Stimulated activated CD4-positive, alpha-beta T cell treated with anti-CD3 and anti-CD28 coated beads, Interleukin-12 subunit alpha, Interleukin-12 subunit beta, amount 100 ng/mL, for 4 hours (primary cell): ENCODE data around the gene CGNL1.

Experiments
- DNase-seq: peaks from one replicate; pipeline ENCODE4 v3.0.0-alpha.2; 2020

CGNL1 gene

DNA sequence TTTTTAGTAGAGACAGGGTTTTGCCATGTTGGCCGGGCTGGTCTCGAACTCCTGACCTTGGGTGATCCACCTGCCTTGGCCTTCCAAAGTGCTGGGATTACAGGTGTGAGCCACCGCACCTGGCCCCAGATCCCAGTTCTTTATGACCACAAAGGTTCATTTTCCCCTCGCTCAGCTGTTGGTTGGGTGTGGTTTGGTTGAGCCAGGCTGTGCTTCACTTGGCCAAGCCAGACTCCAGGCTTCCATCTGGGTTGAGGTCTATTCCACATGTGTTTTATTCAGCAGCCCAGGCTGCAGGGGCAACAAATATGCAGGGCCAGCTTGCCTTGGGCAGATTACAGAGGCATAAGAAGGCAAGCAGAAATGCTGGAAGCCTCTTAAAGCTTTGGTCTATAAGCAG lies 13.7 kb downstream of the CGNL1 start:
- DNase-seq: no peak

DNA sequence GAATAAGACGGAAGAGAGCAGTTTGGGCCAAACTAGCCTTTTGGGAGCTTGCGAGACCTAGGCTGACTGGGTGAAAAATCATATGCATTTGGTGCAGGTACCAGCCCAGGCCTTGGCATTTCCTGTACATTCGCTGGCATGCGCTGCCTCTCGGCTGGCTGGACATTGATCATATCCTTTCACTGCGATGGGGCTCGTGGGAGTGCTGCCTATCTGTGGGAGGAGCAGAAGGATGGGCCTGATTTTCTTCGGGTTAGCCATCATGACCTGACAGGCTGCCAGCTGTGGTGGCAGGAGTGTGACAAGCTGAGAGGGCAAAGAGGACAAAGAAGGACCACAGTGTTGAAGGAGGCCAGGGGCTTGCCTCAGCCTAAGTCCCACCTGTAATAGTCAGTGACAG lies 14.3 kb downstream of the CGNL1 start:
- no peak for DNase-seq

DNA sequence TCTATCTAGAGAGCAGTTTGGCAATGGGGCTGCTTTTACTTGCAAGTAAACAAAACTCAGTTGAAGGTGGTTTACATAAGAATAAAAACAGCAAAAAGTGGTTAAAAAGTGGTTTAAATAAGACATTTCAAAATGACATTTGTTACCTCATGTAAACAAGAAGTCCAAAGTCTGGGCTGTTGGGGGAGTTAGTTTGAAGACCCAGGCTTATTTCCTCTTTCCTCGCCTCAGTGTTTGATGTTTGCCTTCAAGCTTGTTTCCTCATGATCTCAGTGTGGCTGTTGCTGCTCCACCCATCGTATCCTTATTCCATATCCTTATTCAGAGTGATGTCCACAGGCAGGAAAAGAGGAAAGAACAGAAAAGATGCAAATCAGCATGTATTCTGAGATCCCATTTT lies 15.2 kb downstream of the CGNL1 start:
- no peak for DNase-seq

DNA sequence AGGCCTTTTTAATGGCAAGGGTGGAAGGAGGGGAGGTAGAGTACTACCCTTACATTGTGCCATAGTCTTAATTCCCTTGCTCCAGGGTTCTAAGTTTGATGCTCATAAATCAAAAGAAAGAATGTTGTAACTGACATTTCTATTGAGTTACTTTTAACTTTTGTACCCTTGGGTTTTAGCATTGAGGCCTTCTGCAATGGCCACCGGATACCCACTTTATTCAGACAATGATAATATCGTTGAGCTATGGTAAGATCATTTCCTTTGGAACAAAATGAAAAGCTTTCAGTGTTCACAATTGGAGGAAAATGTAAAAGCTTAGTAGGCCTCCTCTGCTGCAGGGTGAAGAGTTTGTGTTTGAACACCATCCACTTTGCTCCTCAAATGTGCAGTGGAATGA lies 16.8 kb downstream of the CGNL1 start:
- no peak for DNase-seq

DNA sequence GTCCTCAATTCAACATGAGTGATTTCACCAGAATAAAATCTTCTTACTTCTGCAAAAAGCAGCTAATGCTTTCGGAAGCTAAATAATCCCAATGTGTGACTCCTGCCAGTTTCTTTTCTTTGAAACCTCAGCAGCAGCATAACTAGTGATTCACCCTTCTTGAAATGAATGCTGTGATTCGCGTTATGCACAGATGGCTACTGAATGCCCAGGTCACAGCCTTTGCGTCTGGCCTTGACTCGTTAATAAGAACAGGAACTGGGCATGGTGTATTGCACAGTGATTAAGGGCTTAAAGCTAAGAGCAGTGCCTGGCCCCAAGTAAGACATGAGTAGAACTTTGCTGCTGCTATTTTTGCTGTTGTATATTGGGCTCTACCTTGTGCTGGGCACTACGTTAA lies 19.0 kb downstream of the CGNL1 start:
- DNase-seq: no peak

DNA sequence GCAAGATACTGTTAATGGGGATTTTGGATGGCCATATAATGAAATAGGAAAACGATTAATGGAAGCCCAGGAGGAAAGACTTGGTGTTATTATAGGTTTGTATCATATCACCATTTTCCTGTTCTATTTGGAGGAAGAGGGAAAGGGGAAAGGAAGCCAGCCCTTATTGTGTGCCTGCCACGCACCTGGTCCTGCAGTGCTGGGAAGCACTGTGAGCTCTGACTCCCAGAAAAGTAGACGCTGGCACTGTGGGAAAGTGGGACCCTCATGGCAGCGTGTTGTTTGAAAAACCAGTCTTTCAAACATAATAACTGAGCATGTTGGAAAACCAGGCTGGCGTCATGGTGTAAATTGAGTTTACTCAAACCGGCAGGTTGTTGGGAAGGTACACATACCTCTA lies 22.0 kb downstream of the CGNL1 start:
- DNase-seq: no peak

DNA sequence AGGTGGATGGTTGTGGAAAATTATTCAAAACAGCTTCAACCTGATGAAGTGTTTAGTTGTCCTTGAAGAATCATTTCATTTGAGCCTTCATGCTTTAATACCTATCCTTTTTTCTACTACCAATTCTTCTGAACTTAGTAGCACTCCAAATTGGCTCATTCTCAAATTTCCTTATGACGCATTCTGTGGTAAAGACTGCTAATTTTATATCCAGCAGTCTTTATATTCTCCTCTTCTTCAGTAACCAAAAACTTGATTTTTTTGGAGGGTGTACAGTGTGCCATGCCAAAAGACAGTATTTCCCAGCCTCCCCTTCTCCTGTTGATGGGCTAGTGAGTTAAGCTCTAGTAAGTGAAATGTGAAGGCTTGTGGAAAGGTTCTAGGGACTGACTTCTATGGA lies 25.2 kb downstream of the CGNL1 start:
- DNase-seq: no peak

DNA sequence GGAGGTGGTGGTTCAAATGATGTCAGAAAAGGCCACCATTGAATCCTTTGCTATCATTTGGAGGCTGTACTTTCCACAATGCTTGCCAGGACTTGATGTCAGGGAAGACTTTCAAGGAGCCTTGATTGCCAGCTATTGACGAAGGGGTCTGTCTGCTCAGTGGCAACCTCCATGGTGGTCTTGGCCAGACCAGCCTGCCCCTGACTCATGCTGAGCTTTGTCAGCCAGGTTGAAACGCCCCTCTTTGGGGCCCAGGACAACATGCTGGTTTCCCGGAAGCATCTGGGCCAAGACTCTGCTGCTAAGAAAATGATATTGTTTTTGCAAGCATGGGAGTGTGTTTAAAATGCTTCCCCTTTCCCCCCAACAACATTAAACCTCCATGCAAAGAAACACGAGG lies 26.7 kb downstream of the CGNL1 start:
- no peak for DNase-seq

DNA sequence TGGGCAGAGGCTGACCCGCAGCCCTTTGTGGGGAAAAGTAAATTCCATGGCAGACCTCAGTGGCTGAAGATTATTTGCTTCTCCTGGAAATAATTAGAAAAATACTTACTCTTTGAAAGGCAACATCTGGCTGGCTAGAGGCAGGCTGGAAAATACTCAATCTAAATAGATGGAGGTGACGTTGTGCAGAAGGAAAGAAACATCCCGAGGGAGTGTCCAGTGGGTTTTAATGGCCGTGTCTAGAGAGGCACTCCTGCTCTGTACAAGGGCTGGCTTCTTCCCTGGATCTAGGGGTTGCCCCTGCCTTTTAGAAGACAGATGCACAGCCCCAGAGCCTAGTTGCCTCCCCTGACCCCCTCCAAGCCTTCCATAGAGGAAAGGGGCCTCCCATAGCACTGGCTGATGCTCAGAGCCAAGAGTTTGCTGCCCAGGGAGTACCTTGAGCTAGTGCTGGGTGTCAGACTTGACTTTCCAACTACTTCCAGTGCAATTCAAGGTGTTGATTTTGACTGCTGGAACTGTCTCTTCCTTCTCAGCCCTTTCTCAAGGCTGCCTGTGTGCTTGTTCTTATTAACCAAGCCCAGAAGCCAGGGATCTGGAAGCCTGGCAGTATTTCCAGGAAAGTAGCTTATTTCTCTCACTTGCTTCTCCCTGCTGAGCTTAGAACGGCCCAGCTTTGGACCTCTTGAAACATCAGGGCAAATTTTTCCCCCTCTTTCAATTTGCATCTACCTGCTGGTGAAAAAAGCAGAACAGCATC lies 27.4 kb downstream of the CGNL1 start:
- no peak for DNase-seq

DNA sequence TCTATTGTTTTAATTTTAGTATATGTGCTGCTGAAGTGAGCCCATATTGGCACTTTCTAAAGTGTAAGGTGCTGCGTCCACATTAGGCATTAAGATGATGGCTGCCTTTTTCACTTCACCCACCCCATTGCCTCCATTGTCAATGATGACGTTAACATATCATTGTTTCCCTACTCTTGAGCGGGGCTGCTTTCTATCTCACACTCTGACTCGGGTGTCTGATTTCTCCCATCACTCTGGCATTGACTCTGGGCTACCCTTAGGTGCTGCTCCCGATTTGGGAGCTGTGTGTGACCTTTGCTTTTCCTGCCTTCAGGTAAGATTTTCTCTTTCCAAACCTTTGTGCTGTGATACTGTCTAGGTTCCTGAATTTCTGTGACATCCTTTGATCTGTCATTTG lies 28.8 kb downstream of the CGNL1 start:
- no peak for DNase-seq

DNA sequence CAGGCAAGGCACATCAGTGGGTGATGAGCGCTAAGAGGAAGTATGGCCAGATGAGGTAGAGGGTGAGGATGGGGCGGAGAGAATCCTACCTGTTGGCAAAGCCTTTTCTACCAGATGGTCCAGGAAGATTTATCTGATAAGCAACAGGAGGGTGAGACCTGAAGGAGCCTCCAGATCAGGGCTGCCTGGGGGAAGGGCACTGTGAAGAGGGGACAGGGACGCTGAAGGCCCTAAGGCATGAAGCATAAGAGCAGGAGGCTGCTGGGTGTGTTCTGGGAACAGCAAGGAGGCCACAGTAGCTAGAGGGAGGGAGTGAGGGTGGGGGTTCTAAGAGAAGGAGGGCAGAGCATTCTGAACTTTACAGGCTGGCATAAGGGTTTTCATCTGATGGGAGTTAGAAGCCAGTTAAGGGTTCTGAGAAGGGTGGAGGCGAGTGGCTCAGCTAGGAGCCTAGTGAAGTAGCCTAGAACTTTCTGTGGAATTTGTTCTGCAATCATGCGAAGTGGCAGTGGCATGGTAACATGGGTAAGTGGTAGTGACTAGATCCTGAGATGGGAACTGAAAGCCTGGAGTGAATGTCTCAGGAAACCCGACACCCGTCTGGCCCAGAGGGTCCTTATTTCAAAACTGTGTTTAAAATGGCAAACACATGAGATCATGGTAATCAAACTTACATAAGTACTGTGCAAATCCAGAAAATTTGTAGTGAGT lies 29.9 kb downstream of the CGNL1 start:
- DNase-seq: no peak

DNA sequence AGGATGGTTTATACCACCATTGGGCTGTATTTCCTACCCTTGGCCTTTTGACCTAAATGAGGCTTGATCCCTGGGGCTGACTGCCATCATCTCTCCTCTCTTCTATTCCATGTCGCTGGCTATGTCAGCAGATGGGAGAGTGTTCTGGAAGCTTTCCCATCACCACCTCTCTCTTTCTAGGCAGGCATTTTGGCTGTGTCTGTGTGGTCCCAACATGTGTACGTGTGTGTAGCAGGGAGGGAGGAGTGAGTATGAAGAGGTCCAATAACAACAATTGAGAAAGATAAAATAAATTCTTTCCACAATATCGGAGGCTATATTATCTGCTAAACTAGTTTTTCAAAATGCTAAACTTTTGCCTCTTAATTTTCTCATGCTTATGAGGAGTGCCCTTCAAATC lies 34.1 kb downstream of the CGNL1 start:
- no peak for DNase-seq

DNA sequence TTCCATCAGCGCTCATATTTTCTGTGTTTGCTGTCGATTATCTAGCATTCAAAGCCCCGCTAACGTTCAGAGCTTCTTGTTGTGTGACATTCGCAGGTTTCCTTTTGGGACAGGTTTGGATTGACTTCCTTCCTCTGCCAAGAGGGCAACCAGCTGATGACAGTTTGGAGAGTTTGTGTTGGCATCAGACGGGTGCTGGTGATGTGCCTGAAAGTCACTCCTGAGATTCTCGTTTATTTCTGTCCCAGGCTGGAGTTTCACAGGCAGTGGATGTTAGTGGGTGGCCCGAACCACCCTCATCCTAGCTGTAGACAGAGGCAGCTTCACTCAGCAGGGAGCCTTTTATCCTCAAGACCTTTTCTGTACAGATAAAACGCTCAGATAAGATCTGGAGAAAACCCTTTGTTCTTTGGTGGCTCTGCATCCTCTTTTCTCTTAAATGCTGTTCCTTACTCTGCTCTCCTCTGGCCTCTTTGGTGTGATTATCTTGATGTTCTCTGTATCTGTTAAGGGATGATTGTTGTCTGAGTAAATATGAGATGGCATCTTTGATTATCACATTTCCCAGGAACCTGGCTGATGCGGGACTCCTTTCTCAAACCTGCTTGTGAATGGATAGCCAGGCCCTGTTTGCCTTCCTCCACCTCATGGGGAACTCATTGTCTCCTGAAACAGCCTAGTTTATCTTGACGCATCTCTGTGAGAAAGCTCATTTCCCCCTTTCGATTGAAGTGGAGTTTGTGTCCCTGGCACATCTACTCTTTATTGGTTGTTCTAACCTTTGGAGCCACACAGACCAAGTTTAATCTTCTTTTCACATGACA lies 35.9 kb downstream of the CGNL1 start:
- no peak for DNase-seq

DNA sequence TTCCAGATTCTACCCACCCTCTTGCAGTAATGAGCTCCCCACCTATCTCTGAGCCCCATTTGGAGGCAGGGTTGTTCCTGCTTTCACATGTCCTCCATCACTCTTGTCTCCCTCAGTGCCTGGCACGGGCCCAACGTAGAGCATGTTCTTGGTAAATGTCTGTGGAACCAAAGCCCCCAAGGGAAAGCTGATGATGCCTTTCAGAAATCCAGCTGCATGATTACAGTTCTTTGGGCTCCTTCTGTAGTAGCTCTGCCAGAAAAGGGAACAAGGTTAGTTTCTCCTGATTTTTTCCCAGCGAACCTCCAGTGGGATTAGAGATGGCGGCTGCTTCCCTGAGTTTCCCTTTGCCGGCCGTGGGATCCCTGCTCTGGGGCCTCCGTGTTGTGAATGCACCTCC lies 39.3 kb downstream of the CGNL1 start:
- no peak for DNase-seq

DNA sequence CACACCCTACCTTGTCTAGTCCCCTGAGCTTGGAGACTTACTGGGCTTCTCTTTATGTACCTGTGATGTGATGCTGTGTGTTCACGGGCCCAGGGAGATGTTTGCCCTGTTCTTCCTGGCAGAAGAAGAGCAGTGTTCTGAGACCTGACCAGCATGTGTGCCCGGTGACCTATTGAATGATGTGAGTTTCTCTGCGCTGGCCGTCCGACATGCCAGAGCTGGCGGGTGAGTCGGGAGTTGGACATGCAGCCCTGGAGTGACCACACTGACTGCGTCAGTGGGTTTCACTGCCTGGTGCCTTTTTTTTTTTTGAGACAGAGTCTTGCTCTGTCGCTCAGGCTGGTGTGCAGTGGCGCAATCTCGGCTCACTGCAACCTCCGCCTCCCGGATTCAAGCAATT lies 42.3 kb downstream of the CGNL1 start:
- DNase-seq: no peak

DNA sequence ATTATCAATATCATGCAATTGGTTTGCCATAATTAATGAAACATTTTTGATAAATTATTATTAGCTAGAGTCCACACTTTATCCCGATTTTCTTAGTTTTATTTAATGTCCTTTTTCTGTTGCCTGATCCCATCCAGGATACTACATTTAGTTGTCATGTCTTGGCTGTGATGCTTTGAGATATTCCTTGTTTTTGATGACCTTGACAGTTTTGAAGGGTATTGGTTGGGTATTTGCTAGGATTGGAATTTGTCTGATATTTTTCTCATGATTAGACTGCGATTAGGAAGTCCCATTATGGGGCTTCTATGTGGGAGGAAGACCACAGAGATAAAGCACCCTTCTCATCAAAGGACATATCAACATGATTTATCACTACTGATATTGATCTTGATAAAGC lies 43.0 kb downstream of the CGNL1 start:
- DNase-seq: no peak

DNA sequence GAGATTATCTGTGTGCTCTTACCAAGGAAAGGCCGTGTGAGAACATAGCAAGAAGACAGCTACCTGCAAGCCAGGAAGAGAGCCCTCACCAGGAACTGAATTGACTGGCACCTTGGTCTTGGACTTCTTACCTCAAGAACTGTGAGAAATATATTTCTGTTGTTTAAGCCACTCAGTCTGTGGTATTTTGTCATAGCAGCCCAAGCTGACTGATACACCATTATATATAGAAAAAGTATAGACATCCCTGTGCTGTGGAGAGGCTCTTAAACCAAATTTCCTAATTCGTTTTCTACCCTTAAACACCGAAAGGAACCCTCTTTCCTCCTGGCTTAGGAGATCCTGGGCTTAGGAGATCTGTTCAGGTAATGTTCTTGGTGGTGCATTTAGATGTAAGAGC lies 44.8 kb downstream of the CGNL1 start:
- no peak for DNase-seq

DNA sequence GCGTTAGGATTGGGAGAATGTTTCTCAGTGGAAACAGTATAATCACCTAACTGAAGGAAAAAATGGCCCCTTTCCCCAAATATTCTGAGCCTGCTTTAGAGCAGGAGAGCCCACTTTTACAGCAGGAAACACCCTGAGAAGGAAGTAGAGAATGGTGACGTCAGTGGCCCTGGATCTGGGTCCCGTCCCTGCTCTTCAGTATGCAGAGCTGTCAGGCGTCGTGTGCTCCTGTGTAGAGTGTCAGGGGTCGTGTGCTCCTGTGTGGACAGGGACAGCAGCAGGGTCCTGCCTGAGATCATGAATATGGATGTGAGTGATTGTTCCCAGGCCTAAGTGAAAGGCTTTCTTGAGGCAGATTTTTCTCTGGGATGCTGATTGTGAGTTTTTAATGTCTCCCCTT lies 45.2 kb downstream of the CGNL1 start:
- no peak for DNase-seq

DNA sequence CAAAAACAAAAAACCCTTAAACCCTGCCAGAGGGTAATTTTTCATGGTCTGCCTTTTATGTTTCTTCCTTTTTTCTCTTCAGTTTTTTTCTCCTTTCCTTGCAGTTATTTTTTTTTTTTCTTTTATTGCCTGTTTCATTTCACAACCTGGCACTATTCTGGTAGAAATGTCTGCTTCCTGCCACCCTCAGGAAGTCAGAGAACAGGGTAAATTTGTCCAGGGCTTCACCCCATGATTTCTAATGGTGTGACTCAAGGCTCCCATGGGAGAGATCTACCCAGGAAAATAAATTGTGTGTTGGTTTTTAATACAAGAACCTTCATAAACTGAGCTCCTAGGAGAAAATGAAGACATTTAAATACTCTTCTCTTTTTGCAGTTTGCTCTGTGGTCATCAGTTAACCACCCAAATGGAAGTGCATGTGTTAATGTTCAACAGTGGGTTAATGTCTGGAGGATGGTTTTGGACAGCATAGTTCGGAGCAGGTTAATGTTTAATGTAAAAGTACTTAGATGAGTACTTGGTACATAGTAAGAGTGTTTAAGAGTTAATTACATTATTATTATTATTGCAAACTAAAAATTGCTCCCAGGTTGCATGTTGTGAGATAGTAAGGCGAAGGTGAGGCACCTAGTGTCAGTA lies 45.9 kb downstream of the CGNL1 start:
- DNase-seq: no peak

DNA sequence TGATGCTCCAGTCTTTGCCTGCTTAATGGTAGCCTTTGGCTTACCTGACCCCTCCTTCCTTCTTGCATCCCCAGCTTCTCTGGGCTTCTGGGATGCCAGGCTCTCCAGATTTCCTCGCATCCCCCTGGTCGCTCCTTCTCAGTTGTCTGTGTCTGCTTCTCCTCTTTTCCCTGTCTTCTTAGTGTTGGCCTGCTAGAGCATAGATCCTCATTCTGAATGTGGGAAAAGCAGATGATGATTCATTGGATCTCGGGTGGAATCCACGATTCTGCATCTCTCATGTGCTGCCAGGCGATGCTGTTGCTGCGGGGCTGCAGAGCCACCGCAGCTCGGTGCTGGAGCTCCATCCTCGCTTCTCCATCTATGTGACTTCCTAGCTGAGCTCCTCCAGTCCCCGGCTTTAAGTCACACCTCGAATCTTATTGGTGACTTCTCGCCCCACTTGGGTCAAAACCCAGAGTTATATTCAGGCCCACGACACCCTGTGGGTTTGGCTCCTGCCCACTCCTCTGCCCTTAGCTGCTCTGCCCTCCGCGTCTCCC lies 47.4 kb downstream of the CGNL1 start:
- no peak for DNase-seq

DNA sequence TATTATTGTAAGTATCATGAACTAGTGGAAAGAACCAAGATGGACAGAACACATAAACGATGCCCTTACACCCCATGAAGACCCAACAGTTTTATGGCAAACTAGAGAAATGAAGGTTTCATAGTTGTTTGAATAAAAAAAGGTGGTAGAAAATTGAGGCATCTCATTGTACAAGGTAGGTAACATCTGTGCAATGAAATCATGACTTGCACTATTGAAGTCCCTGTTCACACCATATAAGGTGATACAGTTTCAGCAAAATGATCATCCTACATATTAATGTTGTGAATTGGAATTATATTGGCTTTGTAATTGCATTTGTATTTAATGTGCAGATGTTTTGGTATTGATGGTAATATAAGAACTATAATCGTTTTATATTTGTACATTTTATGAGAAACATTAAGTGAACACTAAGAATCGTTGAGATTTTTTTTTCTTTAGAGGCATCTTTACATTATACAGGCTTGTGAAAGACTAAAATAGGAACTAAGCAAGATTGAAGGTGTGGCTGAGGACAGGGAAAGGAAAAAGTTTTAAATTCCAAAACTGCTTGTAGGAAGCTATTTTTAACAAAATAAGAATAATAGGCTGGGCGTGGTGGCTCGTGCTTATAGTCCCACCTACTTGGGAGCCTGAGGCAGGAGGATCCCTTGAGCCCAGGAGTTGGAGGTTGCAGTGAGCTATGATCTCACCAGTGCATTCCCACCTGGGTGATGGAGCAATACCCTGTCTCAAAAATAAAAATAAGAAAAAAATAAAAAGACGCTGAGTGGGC lies 48.5 kb downstream of the CGNL1 start:
- DNase-seq: no peak

DNA sequence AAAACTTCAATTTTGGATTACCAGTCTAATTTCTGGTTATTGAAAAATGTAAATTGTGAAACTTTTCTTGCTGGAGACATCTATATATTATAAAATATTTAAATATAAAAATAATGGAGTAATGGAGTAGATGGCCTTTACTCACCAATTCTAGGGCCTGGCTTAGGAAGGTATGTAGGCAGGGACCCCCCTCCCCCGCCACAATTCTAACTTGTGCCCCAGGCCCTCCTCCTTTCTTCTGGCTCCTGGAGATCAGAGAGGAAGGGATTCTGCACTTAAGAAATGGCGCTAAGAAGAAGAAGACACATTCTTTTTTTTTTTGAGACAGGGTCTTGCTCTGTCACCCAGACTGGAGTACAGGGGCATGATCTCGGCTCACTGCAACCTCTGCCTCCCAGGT lies 49.5 kb downstream of the CGNL1 start:
- no peak for DNase-seq
